Measurements from ENCODE around the gene CYP4B1. TPM values are rescaled to one million over a fixed set of nuclear protein-coding genes. Genes with fewer than 3 reads are reported as not detected.

The CYP4B1 gene
- total RNA-seq, 1 experiment from 2014 or later: not detected

GRCh38 chr1:46818591-46818990 is 19.7 kb downstream of the CYP4B1 start:
- no peak overlapping the region for H3K4me3 Mint-ChIP-seq
- H3K79me2 ChIP-seq (ENCODE audit: insufficient read depth, low read length): no peaks in the 10 kb centered on the region
- no peaks in the 10 kb centered on the region; the same call in 1 of the 2 replicates for H3K4me1 ChIP-seq (ENCODE audit: insufficient read depth, low read length)
- H3K27me3 ChIP-seq (ENCODE audit: insufficient read depth, low read length): no peaks in the 10 kb centered on the region
- no peak overlapping the region for H2BK12ac ChIP-seq (ENCODE audit: insufficient read length, low read depth, low read length)
- H3K18ac ChIP-seq (ENCODE audit: insufficient read length, low read depth, low read length): no peak overlapping the region
- no peaks in the 10 kb centered on the region for H3K23me2 ChIP-seq (ENCODE audit: insufficient read length, low read depth, low read length, poor library complexity, severe bottlenecking)
- no peak overlapping the region for H3K4me2 ChIP-seq (ENCODE audit: insufficient read depth, insufficient read length, low read length)
- H2BK5ac ChIP-seq (ENCODE audit: insufficient read length, low read length): no peak overlapping the region
- H3K14ac ChIP-seq (ENCODE audit: insufficient read depth, low read length): no peak overlapping the region
- H3K23ac ChIP-seq (ENCODE audit: insufficient read length, low read depth, low read length): no peak overlapping the region
- TF ChIP-seq CTCF (conservative IDR thresholded peaks at IDR 0.05): no peak
- peaks cover 12% of the 10 kb centered on the region in 2 experiments for H3K4me1 Mint-ChIP-seq
- no peak overlapping the region for H2BK120ac ChIP-seq (ENCODE audit: low read depth, low read length, poor library complexity, severe bottlenecking)
- H2AFZ ChIP-seq (ENCODE audit: low read length): no peak overlapping the region
- no peaks in the 10 kb centered on the region for H4K20me1 ChIP-seq (ENCODE audit: control insufficient read depth, insufficient read depth, insufficient read length)
- H3K36me3 Mint-ChIP-seq (ENCODE audit: insufficient read depth in 1 of 3, low read depth in 3 of 3): peaks cover 0 to 4% (median 1%) of the 10 kb centered on the region in 3 experiments; a peak in 2 of 7 replicates
- no peak overlapping the region for H4K91ac ChIP-seq (ENCODE audit: insufficient read length, low read depth, low read length)
- no peak for DNase-seq
- H3K9me3 ChIP-seq (ENCODE audit: control insufficient read depth, low read depth, low read length): no peaks in the 10 kb centered on the region
- no peaks in the 10 kb centered on the region for H3K79me1 ChIP-seq (ENCODE audit: insufficient read depth, low read depth, low read length, poor library complexity, severe bottlenecking)
- H3K27ac Mint-ChIP-seq: no peak overlapping the region
- no peak overlapping the region for H3K4ac ChIP-seq (ENCODE audit: low read depth, low read length)
- no peak overlapping the region for H4K5ac ChIP-seq (ENCODE audit: insufficient read length, low read depth, low read length)
- no peak overlapping the region for H2BK15ac ChIP-seq (ENCODE audit: low read depth, low read length)
- H2BK20ac ChIP-seq (ENCODE audit: low read depth, low read length, poor library complexity, severe bottlenecking): no peak overlapping the region
- no peak overlapping the region for H3K56ac ChIP-seq (ENCODE audit: insufficient read length, low read depth, low read length)
- H2AK5ac ChIP-seq (ENCODE audit: insufficient read length, low read length): no peak overlapping the region
- no peak overlapping the region for H4K8ac ChIP-seq (replicated peaks; ENCODE audit: insufficient read length, low read depth, low read length)
- no CpG with 5 or more reads among the region's 5 CpGs for WGBS (ENCODE audit: extremely low coverage, insufficient read length, low lambda C conversion rate)
- no peak overlapping the region for H3K9ac ChIP-seq (ENCODE audit: extremely low read depth, insufficient read length, low read length)
- no peaks in the 10 kb centered on the region; a peak in 2 of 5 replicates for H3K9me3 Mint-ChIP-seq
- H3K27me3 Mint-ChIP-seq (ENCODE audit: low read depth): peaks cover 3% of the 10 kb centered on the region
- no peak overlapping the region for H3K27ac ChIP-seq (ENCODE audit: insufficient read length, low read depth, low read length)
- H3T11ph ChIP-seq (ENCODE audit: low read length): no peak overlapping the region
